COR-L47 (cell line): Measurements from ENCODE around the gene HNRNPUL2.
"Not testable (repeated sequence)": the region's sequence is repeated elsewhere in the genome, so short reads cannot be mapped to it uniquely, and the experiment has no call there.

Experiments used
- DNase-seq: peaks from one replicate; lab custom pipeline; 2025; lab: John Stamatoyannopoulos, UW

HNRNPUL2 gene

GRCh38 chr11:62703921-62704320, 23.3 kb downstream of the HNRNPUL2 start:
- not testable (repeated sequence) for DNase-seq

DNA sequence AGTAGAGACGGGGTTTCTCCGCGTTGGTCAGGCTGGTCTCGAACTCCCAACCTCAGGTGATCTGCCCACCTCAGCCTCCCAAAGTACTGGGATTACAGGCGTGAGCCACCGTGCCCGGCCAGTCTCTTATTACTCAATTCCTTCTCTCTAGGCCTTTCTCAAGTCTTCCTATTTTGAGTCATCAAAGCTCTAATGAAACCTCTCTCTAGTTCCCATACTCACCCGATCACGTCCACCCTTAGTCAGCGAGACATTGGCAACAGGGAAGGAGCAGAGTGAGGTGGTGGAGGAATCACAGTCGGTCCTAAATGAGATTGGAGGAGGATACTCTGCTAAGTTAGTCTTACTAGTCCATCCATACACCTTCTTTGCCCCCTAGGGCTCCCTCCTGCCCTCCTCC, 25.0 kb downstream of the HNRNPUL2 start:
- DNase-seq = no peak

GRCh38 chr11:62694455-62695167, 32.6 kb downstream of the HNRNPUL2 start:
- DNase-seq = peak; percentile 43

DNA sequence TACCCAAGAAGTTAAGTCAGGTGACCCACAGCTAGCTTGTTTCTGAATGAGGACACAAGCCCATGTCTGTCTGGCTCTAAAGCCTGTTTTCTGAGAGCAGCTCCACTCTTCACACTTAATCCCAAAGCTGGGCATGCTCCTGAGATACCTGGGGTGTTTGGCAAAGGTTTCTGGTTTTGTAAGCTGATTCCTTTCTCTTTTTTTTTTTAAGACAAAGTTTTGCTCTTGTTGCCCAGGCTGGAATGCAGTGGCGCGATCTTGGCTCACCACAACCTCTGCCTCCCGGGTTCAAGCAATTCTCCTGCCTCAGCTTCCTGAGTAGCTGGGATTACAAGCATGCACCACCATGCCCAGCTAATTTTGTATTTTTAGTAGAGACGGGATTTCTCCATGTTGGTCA, 33.6 kb downstream of the HNRNPUL2 start:
- DNase-seq = not testable (repeated sequence)

GRCh38 chr11:62689421-62690183, 37.7 kb downstream of the HNRNPUL2 start, which contains the start of gene LRRN4CL:
Gene LRRN4CL (minus strand): TSS chr11:62689530. CDS start chr11:62688508, 1,022 bp downstream.
- no peak for DNase-seq

GRCh38 chr11:62688491-62688890, 38.8 kb downstream of the HNRNPUL2 start:
- DNase-seq = no peak

DNA sequence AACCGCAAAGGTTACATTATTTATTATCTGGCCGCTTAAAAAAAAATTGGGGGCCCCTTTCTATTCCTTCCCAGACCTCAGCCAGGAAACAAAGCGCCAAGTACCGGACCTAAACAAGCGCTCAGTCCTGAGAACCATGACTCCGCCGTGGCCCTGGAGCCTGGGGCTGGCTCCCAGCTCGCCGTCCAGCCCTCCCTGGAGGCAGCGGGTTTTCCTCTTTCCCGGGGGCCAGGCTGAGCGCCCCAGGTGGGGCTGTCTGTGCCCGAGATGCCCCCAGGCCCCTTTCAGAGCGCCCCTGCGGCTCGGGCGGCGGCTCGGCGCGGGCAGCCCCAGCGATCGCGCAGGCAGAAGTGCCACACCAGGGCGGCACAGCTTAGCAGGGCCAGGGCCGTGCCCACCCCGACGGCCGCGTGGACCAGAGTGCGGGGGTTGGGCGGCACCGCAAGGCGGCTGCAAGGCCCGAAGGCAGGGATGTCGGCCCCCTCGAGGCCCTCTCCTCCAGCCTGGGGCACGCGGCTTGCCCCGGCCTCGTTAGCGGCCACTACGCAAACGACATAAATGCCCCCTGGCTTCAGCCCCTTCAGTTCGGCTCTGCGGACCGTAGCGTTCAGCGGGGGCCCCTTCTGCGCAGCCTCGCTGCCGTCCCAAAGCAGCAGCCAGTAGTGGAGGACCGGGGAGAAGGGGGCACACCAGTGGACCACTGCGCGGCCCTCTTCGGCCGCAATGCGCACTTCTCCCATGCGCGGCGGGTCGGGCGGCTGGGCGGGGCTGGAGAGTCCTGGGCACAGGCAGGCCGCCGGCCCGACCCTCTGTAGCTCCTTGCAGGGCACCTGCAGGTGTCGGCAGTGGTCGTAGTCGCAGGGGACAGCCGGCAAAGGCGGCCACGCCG, 39.5 kb downstream of the HNRNPUL2 start:
- no peak for DNase-seq

- no peak for DNase-seq
Observed at GRCh38 chr11:62682518-62682917, 44.7 kb downstream of the HNRNPUL2 start.

DNA sequence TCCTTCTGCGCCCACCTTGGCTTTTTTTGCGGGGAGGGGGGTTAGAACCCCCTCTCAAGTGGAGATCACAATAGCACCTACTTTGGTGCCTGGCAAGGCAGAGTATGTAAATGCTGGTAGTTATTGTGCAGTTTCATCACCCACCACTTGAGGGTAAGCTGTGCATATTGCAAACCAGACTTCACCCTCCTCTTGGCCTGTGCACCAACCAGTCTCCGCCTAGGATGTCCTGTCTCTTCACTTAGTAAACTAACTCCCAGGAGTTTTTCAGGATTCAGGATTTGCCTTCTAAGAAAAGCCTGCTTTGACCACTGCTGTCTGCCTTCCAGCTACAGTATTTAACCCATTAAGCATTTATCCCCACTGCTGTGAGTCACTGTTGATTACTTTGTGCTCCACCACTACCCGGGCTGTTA, 46.4 kb downstream of the HNRNPUL2 start:
- peak; percentile 51 for DNase-seq

DNA sequence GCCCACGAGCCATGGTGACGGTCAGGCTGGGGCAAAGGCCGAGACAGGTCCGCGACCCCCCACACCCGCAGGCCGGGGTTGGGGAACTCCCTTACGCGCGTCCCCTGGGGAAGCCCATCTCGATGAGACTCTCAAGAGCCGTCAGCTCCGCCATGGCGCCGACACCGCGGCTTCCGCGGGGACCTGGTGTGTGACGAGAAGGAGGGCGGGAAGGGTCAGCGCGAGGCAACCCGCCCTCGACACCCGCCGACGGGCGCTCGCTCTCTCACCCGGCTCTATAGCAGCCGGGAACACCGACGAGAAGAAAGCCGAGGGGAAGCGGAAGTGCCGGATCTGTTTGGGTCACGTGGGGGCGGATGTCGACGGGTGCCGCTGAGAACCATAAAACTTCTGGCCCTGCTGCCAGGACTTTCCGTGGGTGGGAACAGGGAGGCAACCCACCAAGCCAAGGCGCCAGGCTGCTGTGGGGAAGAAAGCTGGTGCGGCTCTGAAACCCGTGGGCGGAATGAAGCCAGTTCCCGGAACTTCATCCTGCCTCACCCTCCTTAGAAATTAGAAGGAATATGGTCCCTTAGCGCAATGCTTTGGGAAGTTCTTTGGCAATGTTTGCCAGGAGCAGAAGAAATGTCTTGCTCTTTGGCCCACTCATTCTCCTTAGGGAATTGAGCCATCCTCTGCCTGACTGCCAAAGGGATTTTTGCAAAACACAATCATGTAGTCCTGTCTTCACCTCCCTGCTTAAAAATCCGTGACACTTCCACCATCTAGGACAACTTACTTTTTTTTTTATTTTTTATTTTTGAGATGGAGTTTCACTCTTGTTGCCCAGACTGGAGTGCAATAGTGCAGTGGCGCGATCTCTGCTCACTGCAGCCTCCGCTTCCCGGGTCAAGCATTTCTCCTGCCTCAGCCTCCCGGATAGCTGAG, 48.2 kb downstream of the HNRNPUL2 start, which contains the start of gene UBXN1:
UBXN1 (minus strand) TSS at position 304 of the 927 bp plus-strand sequence; CDS start at position 154, 150 bp downstream.
- peak; percentile 79 for DNase-seq

GRCh38 chr11:62678433-62678769, 48.9 kb downstream of the HNRNPUL2 start:
- DNase-seq = no peak

DNA sequence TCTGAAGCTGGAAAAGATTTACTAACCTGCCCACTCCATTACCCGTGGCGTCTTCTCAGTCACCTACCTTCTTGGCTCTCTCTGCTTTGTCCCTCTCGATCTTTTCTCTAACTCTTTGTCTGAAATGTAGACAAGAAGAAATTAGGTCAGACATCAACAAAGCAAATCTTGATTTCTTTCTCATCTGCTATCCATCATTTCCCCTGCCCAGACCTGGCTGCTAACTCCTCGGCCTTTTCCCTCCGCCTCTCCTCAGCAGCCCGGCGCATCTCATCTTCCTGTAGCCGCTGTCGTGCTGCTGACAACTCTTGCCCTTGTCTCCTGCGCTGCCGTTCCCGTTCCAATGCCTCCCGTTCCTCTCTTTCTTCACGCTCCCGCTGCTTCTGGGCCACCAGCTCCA, 49.5 kb downstream of the HNRNPUL2 start:
- no peak for DNase-seq

DNA sequence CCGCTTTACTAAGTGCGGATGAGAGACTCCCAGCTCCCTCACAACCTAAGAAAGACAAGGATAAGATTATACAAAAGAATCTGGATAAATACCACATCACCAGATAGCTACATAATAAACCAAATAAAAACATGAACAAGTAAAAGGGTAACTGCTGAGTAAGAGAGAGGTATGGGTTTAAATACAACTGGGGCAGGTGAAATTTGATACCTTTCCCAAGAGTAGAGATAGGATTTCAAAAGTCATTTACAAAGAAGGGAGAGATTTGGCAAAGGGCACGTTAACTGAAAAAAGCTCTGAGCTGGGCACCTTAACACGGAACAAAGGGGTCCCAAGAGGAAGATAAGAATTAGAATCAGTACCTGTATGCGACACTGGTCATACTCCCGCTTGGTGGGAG, 50.1 kb downstream of the HNRNPUL2 start:
- DNase-seq = no peak

DNA sequence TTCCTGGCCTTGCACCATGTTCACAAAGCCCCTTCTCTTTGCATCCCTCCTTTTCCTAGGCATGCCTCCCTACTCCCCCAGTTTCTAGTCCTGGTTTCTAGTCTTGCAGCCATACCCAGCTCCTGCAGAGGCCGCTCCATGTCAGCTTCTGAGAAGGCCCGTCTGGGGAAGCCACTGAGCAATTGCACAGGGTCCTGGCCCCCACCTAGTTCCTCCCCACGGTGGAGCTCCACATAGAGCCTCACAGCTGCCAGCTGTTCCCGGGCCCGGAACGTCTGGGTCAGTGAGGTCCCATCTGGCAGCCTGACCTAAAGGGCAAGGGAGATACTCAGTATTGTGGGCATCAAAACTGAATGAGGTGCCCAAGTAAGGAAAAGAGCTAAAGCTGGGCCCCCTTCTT, 50.6 kb downstream of the HNRNPUL2 start:
- DNase-seq = no peak

- not testable (repeated sequence) for DNase-seq
Observed at GRCh38 chr11:62675415-62675814, 51.8 kb downstream of the HNRNPUL2 start.

GRCh38 chr11:62673196-62673525, 54.1 kb downstream of the HNRNPUL2 start:
- DNase-seq = no peak

DNA sequence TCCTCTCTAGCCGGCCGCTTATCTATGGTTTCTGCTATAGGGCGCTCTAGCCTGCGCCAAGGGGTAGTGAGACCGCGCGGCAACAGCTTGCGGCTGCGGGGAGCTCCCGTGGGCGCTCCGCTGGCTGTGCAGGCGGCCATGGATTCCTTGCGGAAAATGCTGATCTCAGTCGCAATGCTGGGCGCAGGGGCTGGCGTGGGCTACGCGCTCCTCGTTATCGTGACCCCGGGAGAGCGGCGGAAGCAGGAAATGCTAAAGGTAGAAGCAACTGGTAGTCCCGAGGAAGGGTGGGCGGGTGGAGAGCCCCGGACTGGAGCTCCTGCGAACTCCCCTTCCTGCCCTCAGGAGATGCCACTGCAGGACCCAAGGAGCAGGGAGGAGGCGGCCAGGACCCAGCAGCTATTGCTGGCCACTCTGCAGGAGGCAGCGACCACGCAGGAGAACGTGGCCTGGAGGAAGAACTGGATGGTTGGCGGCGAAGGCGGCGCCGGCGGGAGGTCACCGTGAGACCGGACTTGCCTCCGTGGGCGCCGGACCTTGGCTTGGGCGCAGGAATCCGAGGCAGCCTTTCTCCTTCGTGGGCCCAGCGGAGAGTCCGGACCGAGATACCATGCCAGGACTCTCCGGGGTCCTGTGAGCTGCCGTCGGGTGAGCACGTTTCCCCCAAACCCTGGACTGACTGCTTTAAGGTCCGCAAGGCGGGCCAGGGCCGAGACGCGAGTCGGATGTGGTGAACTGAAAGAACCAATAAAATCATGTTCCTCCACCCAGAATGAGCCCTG, 55.5 kb downstream of the HNRNPUL2 start, which contains the start of the genes LBHD1 and UQCC3:
LBHD1 (minus strand) TSS at position 660 of the 782 bp plus-strand sequence. CDS start 2,236 bp downstream, outside the sequence.
UQCC3 (plus strand) TSS at position 66 of the 782 bp plus-strand sequence; CDS start at position 139, 73 bp downstream.
- peak; percentile 87 for DNase-seq

GRCh38 chr11:62671236-62671607, 56.0 kb downstream of the HNRNPUL2 start:
- DNase-seq = no peak

DNA sequence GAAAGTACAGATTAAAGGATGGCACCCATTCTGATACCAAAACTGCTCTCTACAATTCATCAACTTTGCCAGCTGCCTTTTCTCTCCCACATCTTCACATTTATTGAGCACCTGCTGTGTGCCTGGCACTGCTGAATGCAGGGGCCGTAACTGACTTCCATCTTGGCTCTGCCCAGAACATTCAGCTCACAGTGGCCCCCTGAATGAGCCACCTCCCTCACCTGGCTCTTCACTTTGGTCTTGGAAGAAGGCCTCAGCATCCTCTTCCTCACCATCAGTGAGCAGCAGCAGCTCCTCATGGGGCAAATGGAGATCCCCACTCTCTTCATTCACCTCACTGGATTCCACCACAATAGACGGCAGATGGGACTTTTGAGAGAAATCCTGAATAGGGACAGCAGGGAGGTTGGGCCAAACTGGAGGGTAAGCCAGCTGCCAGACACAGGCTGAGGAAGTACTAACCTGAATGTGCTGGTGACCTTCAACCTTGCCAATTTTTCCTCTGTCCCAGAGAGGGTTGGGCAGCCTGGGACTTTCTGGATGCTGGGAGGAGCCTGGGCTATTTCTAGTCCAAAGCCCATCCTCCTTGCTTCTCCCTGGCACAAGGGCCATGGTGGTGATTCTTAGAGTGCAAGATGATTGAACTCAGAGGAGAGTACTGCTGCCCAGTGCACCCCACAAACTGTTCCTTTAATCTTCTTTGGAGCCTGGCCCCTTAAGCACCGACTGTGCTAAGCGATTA, 57.7 kb downstream of the HNRNPUL2 start:
- no peak for DNase-seq

DNA sequence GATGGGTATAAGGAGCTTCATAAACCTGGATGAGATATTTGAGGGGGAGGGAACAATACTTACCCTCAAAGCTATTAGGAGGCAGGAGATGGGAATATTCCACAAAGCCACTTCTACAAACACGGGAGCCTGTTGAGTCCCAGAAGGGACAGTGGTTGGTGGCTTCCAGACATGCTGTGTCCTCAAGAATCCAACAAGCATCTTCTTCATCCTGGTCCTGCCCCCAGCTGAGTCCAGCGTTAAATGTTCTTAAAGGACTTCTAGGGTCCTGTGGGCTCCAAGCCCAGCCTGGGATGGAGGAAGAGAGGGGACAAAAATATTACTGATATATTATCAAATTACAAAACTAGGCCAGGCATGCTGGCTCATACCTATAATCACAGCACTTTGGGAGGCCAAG, 59.8 kb downstream of the HNRNPUL2 start:
- no peak for DNase-seq
